Measurements from ENCODE around the gene KIAA1210. TPM values are rescaled to one million over a fixed set of nuclear protein-coding genes. Genes with fewer than 3 reads are reported as not detected.

KIAA1210 gene
- total RNA-seq, 1 donor from 2014 or later, result not detected

- H3K9me3 Mint-ChIP-seq (ENCODE audit: low read depth), result peaks cover 8% of the 10 kb centered on the region
- no peak overlapping the region for H3K27ac Mint-ChIP-seq
- TF ChIP-seq, protein P1, sequence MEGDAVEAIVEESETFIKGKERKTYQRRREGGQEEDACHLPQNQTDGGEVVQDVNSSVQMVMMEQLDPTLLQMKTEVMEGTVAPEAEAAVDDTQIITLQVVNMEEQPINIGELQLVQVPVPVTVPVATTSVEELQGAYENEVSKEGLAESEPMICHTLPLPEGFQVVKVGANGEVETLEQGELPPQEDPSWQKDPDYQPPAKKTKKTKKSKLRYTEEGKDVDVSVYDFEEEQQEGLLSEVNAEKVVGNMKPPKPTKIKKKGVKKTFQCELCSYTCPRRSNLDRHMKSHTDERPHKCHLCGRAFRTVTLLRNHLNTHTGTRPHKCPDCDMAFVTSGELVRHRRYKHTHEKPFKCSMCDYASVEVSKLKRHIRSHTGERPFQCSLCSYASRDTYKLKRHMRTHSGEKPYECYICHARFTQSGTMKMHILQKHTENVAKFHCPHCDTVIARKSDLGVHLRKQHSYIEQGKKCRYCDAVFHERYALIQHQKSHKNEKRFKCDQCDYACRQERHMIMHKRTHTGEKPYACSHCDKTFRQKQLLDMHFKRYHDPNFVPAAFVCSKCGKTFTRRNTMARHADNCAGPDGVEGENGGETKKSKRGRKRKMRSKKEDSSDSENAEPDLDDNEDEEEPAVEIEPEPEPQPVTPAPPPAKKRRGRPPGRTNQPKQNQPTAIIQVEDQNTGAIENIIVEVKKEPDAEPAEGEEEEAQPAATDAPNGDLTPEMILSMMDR (IDR thresholded peaks at IDR 0.05; ENCODE audit: unreplicated experiment), result peak; percentile 62
- peaks cover 4% of the 10 kb centered on the region for H3K4me1 Mint-ChIP-seq (ENCODE audit: low read depth)
- no peaks in the 10 kb centered on the region for H3K27me3 Mint-ChIP-seq
- DNase-seq (ENCODE audit: low spot score, unreplicated experiment), result peak; percentile 21
- H3K4me3 Mint-ChIP-seq (ENCODE audit: low read depth), result no peak overlapping the region
- no peaks in the 10 kb centered on the region for H3K36me3 Mint-ChIP-seq (ENCODE audit: insufficient read depth)
Measured at GRCh38 chrX:119067023-119067739, 60.4 kb downstream of the KIAA1210 start.

GRCh38 chrX:119063428-119063827 is 64.2 kb downstream of the KIAA1210 start:
- DNase-seq (ENCODE audit: low spot score, unreplicated experiment), result no peak
- no peak overlapping the region for H3K4me3 Mint-ChIP-seq (ENCODE audit: low read depth)
- peaks cover 4% of the 10 kb centered on the region for H3K4me1 Mint-ChIP-seq (ENCODE audit: low read depth)
- TF ChIP-seq, protein P1 (IDR thresholded peaks at IDR 0.05; ENCODE audit: unreplicated experiment), result no peak
- no peak overlapping the region for H3K27ac Mint-ChIP-seq
- H3K36me3 Mint-ChIP-seq (ENCODE audit: insufficient read depth), result no peaks in the 10 kb centered on the region
- H3K27me3 Mint-ChIP-seq, result no peaks in the 10 kb centered on the region
- peaks cover 24% of the 10 kb centered on the region for H3K9me3 Mint-ChIP-seq (ENCODE audit: low read depth)

- H3K27me3 Mint-ChIP-seq, result no peaks in the 10 kb centered on the region
- no peak overlapping the region for H3K27ac Mint-ChIP-seq
- DNase-seq (ENCODE audit: low spot score, unreplicated experiment), result no peak
- TF ChIP-seq, protein P1 (IDR thresholded peaks at IDR 0.05; ENCODE audit: unreplicated experiment), result no peak
- H3K4me3 Mint-ChIP-seq (ENCODE audit: low read depth), result no peak overlapping the region
- no peaks in the 10 kb centered on the region for H3K36me3 Mint-ChIP-seq (ENCODE audit: insufficient read depth)
- peaks cover 4% of the 10 kb centered on the region for H3K4me1 Mint-ChIP-seq (ENCODE audit: low read depth)
- H3K9me3 Mint-ChIP-seq (ENCODE audit: low read depth), result peaks cover 24% of the 10 kb centered on the region
Measured at GRCh38 chrX:119062750-119063374, 64.8 kb downstream of the KIAA1210 start.

DNA sequence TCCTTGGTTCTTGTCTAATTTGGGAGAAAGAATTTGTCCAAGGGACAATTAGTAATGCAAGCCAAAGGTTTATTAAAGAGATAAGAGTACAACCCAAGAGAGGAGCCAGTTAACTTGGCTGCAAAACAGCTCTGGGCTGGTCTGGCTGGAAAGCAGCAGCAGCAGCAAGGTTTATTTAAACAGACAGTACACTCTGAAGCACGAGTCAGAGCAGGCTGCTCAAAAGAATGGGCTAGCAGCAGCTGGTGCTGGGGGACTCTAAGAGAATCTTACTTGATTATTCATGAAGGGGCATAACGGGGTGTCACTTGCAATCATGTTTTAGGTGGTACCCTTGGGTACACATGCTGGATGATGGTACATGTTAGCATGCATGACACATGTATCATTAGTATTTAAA is 71.9 kb downstream of the KIAA1210 start:
- no peak for DNase-seq (ENCODE audit: low spot score, unreplicated experiment)
- TF ChIP-seq, protein P1 (IDR thresholded peaks at IDR 0.05; ENCODE audit: unreplicated experiment), result no peak
- H3K9me3 Mint-ChIP-seq (ENCODE audit: low read depth), result peaks cover 8% of the 10 kb centered on the region
- H3K36me3 Mint-ChIP-seq (ENCODE audit: insufficient read depth), result peaks cover under 1% of the 10 kb centered on the region
- H3K4me1 Mint-ChIP-seq (ENCODE audit: low read depth), result no peaks in the 10 kb centered on the region
- H3K27me3 Mint-ChIP-seq, result no peaks in the 10 kb centered on the region
- H3K27ac Mint-ChIP-seq, result no peak overlapping the region
- no peak overlapping the region for H3K4me3 Mint-ChIP-seq (ENCODE audit: low read depth)

- no peaks in the 10 kb centered on the region for H3K27me3 Mint-ChIP-seq
- TF ChIP-seq, protein P1 (IDR thresholded peaks at IDR 0.05; ENCODE audit: unreplicated experiment), result no peak
- peaks cover 25% of the 10 kb centered on the region for H3K9me3 Mint-ChIP-seq (ENCODE audit: low read depth)
- H3K27ac Mint-ChIP-seq, result no peak overlapping the region
- peaks cover 2% of the 10 kb centered on the region for H3K36me3 Mint-ChIP-seq (ENCODE audit: insufficient read depth)
- no peaks in the 10 kb centered on the region for H3K4me1 Mint-ChIP-seq (ENCODE audit: low read depth)
- H3K4me3 Mint-ChIP-seq (ENCODE audit: low read depth), result no peak overlapping the region
- no peak for DNase-seq (ENCODE audit: low spot score, unreplicated experiment)
Measured at GRCh38 chrX:119045884-119046283, 81.7 kb downstream of the KIAA1210 start.

Data from progenitor cell of endocrine pancreas (in vitro differentiated cells).